ENCODE measurements around the gene BTBD17.

GRCh38 chr17:74357466-74357809, 4.2 kb downstream of the BTBD17 start:
- TF ChIP-seq CTCF (conservative IDR thresholded peaks at IDR 0.05; ENCODE audit: low read length) (no peak), EZH2phosphoT487 (IDR thresholded peaks at IDR 0.05; ENCODE audit: borderline replicate concordance) (no peak)

Data from Loucy (cell line).